Hepatocyte (in vitro differentiated cells): Measurements from ENCODE around the gene RARA. TPM values are rescaled to one million over a fixed set of nuclear protein-coding genes. Genes with fewer than 3 reads are reported as not detected.

Source experiments
- DNase-seq: peaks from one replicate; pipeline ENCODE4 v3.0.0-alpha.2; 2016; ENCODE audit warnings: low spot score
- H2AFZ ChIP-seq: fragments of 200-600 bp; sonication (generic); 2 replicates; pipeline ENCODE4 v1.6.0; 2016; ENCODE audit warnings: antibody characterized with exemption, mild to moderate bottlenecking
- H3K27ac ChIP-seq: fragments of 200-600 bp; sonication (generic); 2 replicates; pipeline ENCODE4 v1.5.1; 2016; ENCODE audit warnings: mild to moderate bottlenecking
- H3K27me3 ChIP-seq: fragments of 200-600 bp; sonication (generic); 2 replicates; pipeline ENCODE4 v1.6.1; 2016
- H3K36me3 ChIP-seq: fragments of 200-600 bp; sonication (generic); replicated peaks from 2 replicates; pipeline ENCODE4 v1.5.1; 2016; ENCODE audit warnings: low read depth; ENCODE audit not compliant: insufficient read depth
- H3K4me1 ChIP-seq: fragments of 200-600 bp; sonication (generic); 2 replicates; pipeline ENCODE4 v1.5.1; 2016; ENCODE audit warnings: mild to moderate bottlenecking, moderate library complexity; ENCODE audit not compliant: insufficient read depth
- H3K4me2 ChIP-seq: fragments of 200-600 bp; sonication (generic); 2 replicates; pipeline ENCODE4 v1.6.0; 2016
- H3K4me3 ChIP-seq: fragments of 200-600 bp; sonication (generic); 2 replicates; pipeline ENCODE4 v1.5.1; 2016; ENCODE audit warnings: mild to moderate bottlenecking
- H3K79me2 ChIP-seq: fragments of 200-600 bp; sonication (generic); 2 replicates; pipeline ENCODE4 v1.6.0; 2017; ENCODE audit warnings: mild to moderate bottlenecking
- H3K9me2 ChIP-seq: fragments of 200-600 bp; sonication (generic); replicated peaks from 2 replicates; pipeline ENCODE4 v1.6.0; 2017; ENCODE audit warnings: mild to moderate bottlenecking; ENCODE audit not compliant: insufficient read depth
- H3K9me3 ChIP-seq: fragments of 200-600 bp; sonication (generic); 2 replicates; pipeline ENCODE4 v1.5.1; 2016; ENCODE audit warnings: low read depth, mild to moderate bottlenecking
- H4K20me1 ChIP-seq: fragments of 200-600 bp; sonication (generic); 2 replicates; pipeline ENCODE4 v1.6.0; 2016; ENCODE audit warnings: mild to moderate bottlenecking; ENCODE audit not compliant: insufficient read depth, poor library complexity, severe bottlenecking
- CTCF ChIP-seq: fragments of 200-600 bp; sonication (generic); IDR thresholded peaks from 2 replicates; pipeline ENCODE4 v1.5.1; 2016; ENCODE audit warnings: antibody characterized with exemption, mild to moderate bottlenecking; ENCODE audit not compliant: poor library complexity
- EZH2 ChIP-seq: fragments of 200-600 bp; sonication (generic); IDR thresholded peaks from 2 replicates; pipeline ENCODE4 v1.6.1; 2016; ENCODE audit warnings: antibody characterized with exemption, mild to moderate bottlenecking, borderline replicate concordance
- EZH2phosphoT487 ChIP-seq: fragments of 200-600 bp; sonication (generic); IDR thresholded peaks from one replicate; pipeline ENCODE4 v1.6.1; 2018; ENCODE audit warnings: antibody characterized with exemption, mild to moderate bottlenecking, low read depth, moderate library complexity; ENCODE audit not compliant: unreplicated experiment, severe bottlenecking
- WGBS: methylation state at CpG from one replicate; pipeline ENCODE4 v1.1.6; 2016; ENCODE audit warnings: low lambda C conversion rate; ENCODE audit errors: missing lambda C conversion rate; 5-methylcytosine and 5-hydroxymethylcytosine counted together
- polyA plus RNA-seq: library from polyadenylated mRNA; unstranded; fragments of >200 nt; fragmentation: Nextera tagmentation; extraction: Ambion mirVana; gene quantifications from 2 replicates; pipeline ENCODE4 v1.2.1, GENCODE V29; 2016
- total RNA-seq: library from RNA; depleted of rRNA; stranded (reverse); fragments of >200 nt; gene quantifications from 2 replicates; pipeline ENCODE4 v1.2.3, GENCODE V29; 2014

RARA gene
- total and polyA plus RNA-seq, 2 experiments from 2014 or later = 30.0 to 33.1 TPM

- Histone ChIP-seq H4K20me1 (peaks cover 60% of the 10 kb centered on the region), H3K4me2 (peak overlapping the region; percentile 16), H3K4me1 (peaks cover 75% of the 10 kb centered on the region), H3K9me3 (no peaks in the 10 kb centered on the region), H3K4me3 (no peak overlapping the region), H3K27me3 (no peaks in the 10 kb centered on the region), H3K79me2 (peaks cover 99% of the 10 kb centered on the region), H2AFZ (no peak overlapping the region), H3K9me2 (no peaks in the 10 kb centered on the region), H3K27ac (no peak overlapping the region), H3K36me3 (no peaks in the 10 kb centered on the region)
- TF ChIP-seq EZH2phosphoT487 = no peak
- no peak for TF ChIP-seq CTCF
- TF ChIP-seq EZH2 = no peak
- 57% methylated on average over 1 of the region's 1 CpG for WGBS
- DNase-seq = no peak
These were observed 17.8 kb downstream of the RARA start for GRCh38 chr17:40326832-40327199.

- Histone ChIP-seq H3K4me3 (no peak overlapping the region), H3K79me2 (peaks cover 98% of the 10 kb centered on the region), H3K27ac (no peak overlapping the region), H3K4me2 (peak overlapping the region; percentile 16), H3K36me3 (no peaks in the 10 kb centered on the region), H3K4me1 (peaks cover 75% of the 10 kb centered on the region), H2AFZ (no peak overlapping the region), H3K9me2 (no peaks in the 10 kb centered on the region), H4K20me1 (peaks cover 55% of the 10 kb centered on the region), H3K27me3 (no peaks in the 10 kb centered on the region), H3K9me3 (no peaks in the 10 kb centered on the region)
- TF ChIP-seq CTCF (no peak), EZH2phosphoT487 (no peak), EZH2 (no peak)
- DNase-seq = no peak
- WGBS = 85% methylated on average over 4 of the region's 4 CpGs
These were observed 18.3 kb downstream of the RARA start for GRCh38 chr17:40327244-40327729.

GRCh38 chr17:40327735-40328385 is 18.9 kb downstream of the RARA start:
- no peak overlapping the region for H2AFZ ChIP-seq
- no peaks in the 10 kb centered on the region for H3K36me3 ChIP-seq
- H3K9me3 ChIP-seq = no peaks in the 10 kb centered on the region
- H3K4me3 ChIP-seq = no peak overlapping the region
- no peaks in the 10 kb centered on the region for H3K27me3 ChIP-seq
- no peak for TF ChIP-seq EZH2phosphoT487
- no peak for TF ChIP-seq EZH2
- no peak for TF ChIP-seq CTCF
- peaks cover 97% of the 10 kb centered on the region for H3K79me2 ChIP-seq
- no peaks in the 10 kb centered on the region for H3K9me2 ChIP-seq
- H3K27ac ChIP-seq = peak overlapping the region; percentile 57
- H3K4me2 ChIP-seq = peak overlapping the region; percentile 5
- no peak for DNase-seq
- WGBS = 32% methylated on average over 2 of the region's 3 CpGs
- peaks cover 49% of the 10 kb centered on the region for H4K20me1 ChIP-seq
- H3K4me1 ChIP-seq = peaks cover 76% of the 10 kb centered on the region
